Stimulated activated CD8-positive, alpha-beta memory T cell treated with anti-CD3 and anti-CD28 coated beads, Interleukin-12 subunit alpha, Interleukin-12 subunit beta, amount 100 ng/mL, for 4 hours (primary cell): ENCODE results near the gene TRAM2.

Experiments used
- DNase-seq: peaks from one replicate; pipeline ENCODE4 v3.0.0-alpha.2; 2020; ENCODE audit warnings: low read depth

The TRAM2 gene

DNA sequence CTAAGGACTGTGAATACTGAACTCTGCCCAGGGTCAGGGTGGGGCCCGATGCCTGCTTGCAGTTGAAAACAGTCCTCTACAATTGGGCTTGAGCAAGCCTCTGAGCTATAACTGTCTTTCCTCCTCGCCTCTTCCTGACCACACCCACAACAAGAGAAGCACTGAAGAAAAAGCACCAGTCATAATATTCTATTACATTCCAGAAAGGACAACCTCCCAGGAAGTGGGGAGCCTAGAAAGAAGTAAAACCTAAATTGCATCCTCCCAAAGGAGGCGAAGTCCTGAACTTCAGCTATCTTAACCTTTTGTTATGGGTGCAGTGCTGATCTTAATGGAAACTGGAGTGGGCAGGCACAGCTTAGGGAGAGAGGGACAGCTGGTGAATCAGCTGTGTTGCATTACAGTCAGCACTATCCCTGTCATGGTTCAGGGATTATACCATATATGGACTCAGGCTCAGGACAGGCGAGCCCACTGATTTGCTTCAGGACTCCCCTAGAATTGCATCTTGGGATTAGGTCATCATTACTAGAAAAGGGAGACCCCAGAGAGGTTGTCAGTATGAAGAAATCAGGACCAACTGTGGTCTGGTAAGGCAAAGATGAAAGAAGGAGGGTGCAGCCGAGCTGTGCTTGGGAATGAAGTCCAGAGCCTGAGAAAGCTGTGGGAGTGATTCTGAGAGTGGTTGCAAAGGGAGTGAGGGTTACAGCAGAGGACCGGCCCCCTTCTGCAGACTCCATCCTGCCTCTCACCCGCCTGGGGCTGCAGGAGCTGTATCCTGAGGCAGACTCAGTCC, 18.3 kb upstream of the TRAM2 start:
- DNase-seq = no peak

DNA sequence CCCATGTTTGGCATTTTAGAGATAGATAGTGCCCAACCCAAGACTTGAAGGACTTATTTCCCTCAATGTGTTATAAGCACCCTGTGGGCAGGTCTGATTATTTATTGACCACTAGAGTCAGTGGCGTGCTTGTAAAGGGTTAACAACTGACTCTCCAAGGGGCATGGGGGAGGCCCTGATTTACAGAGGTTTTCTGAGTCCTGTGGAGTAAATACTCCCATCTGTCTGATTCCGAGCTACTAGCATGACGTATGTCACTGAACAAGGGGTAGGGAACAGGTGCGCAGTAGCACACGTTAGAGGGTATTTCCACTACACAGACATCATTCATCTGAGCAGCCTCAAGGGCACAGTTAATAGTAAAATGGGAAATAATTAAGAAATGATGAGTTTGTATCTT, 17.4 kb upstream of the TRAM2 start:
- no peak for DNase-seq

DNA sequence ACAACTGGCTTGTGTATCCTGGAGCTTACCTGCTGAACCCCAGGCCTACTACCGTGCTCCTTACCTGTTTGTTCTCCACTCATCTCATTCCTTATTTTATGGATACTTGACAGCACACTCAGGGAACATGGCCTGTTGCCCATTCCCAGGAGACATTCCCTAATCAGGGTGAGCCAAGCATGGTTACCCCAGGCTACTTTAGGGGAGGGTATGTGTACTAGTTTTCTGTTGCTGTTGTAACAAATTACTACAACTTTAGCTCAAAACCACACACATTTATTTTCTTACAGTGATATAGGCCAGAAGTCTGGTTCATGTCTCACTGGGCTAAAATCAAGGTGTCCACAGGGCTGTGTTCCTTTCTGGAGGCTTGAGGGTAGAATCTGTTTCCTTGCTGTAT, 15.0 kb upstream of the TRAM2 start:
- no peak for DNase-seq

DNA sequence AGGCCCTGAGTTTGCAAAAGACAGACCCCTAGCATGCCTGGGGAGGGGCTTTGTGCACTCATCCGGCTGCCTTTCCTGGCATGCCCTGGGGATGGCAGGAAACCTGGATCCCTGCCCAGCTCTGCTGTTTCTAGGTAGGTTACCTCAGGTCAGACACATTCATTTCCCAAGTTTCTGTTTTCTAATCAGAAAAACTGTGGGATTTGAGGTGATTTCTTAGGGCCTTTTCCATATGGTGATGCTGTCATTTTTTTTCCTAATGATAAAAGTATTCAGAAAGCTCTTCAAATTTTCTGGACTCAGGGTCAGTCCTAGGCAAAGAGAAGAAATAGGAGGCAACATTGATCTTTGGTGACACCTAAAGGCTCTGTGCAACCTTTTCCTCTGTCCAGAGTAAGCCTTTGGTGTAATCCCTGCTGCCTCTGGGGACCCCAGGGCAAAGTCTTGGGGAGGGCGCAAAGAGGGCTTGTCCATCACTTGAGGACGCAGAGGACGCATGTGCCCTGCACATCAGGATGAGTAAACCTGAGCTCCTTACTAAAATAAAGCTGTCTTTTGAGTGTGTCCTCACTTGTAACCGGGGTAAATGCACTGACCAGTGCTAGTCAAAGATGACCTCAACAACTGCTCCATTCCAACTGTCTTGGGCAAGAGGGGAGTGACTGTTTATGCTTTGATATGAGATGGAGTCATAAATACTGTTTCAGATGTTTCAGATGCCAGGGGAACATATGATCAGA, 13.5 kb upstream of the TRAM2 start:
- no peak for DNase-seq

DNA sequence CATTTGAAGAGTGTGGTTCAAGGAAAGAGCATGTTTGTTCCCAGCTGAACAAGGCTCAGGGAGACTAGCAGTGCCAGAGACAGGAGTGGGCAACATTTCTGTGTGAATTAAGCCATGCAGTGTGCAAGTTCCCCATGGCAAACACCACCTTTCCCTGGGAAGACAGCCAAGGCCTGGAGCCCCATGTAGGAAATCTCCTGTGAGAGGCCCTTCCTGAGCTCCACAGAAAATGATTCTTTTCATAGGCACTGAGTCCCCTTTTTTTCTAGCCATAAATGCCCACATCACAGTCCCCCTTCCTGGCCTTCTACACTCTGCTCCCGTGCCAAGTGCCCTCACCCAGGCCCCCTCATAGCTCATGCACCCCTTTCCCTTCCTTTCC, 11.8 kb upstream of the TRAM2 start:
- DNase-seq = no peak

DNA sequence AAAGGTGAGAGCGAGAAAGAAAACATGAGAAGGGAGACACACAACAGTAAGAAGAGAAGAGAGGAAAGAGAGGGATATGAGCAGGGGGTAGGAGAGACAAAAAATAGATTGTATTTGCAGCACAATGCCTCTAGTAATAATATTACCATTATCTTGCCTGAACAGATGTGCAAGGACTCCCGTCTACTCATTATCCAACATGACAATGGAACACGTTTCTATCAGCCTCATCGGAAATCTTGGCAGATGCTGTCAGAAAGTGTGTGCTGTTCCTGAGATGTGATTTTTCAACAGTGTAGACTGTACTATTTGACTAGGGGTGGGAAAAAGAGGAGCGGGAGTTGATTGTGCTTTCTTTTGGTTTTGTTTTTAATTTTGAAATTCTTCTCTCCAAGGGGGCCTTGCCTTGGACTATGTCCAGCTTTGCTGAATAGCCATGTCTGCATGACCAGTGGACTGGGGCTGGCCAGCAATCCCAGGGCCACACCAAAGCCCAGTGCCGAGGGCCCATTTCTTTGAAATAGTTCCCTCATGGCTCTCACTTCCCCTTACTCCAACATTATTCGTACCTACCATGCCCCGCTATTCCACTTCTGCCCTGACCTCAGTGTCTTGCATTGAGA, 11.3 kb upstream of the TRAM2 start:
- DNase-seq = no peak

DNA sequence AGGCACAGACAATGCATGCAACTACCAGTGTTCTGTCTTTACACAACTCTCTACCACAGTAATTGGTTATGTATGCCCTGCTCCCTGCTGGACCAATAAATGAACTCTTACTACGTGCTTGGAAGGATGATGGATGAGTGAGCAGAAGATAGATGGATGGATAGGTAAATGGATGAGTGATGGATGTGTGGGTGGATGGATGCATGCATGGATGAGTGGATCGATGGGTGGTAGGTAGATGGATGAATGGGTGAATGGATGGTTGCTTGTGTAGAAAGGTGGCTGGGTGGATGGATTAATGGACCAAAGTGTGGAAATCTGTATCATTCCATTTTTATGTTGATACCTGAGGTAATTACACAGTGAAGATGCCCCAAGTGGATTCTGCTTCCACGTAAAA, 10.1 kb upstream of the TRAM2 start:
- no peak for DNase-seq

DNA sequence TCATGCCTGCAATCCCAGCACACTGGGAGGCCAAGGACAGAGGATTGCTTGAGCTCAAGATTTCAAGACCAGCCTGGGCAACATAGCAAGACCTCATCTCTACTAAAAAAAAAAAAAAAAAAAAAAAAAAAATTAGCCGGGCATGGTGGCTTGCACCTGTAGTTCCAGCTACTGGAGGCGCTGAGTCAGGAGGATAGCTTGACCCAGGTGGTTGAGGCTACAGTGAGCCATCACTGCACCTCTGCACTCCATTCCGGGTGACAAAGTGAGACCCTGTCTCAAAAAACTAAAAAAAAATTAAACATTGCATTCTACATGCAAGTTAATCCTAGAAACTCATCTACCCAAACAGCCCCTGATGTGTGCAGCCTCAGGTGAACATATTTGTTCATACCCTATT, 7.3 kb upstream of the TRAM2 start:
- no peak for DNase-seq

DNA sequence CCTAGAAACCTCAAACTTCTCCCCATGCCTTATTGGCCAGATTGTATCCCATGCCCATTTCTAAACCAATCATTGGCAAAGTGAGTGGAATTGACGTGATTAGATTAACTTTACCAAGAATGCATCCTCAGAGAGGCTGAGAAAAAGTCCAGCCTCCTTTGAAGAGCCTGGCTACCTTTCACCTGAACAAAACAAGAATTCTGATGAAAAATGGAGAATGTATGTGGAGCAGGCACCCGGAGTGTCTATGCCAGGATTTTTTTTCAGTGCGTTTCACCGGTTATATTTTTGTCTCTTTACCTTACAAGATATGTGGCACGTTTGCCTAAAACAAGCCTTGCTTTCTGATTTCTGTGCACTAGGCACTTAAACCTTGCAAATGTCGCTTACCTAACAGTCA, 6.1 kb upstream of the TRAM2 start:
- DNase-seq = no peak

DNA sequence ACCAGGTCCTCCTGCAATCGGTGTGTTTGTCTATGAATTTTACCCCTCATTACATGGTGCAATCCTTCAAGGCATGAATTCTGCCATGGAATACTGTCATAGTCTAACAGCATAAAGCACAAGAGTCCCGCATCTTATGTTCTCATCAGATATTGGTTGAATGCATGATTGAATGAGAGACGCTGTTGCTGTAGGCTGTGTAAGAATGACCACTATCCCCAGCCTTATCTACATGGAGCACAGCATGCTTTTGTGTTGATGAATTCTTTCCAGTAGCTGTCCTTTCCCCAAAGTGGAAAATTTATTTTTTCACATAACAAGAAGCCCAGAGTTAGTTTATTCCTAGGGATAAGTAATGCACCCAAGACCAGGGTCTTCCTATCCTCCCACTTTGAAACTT, 5.6 kb upstream of the TRAM2 start:
- no peak for DNase-seq

DNA sequence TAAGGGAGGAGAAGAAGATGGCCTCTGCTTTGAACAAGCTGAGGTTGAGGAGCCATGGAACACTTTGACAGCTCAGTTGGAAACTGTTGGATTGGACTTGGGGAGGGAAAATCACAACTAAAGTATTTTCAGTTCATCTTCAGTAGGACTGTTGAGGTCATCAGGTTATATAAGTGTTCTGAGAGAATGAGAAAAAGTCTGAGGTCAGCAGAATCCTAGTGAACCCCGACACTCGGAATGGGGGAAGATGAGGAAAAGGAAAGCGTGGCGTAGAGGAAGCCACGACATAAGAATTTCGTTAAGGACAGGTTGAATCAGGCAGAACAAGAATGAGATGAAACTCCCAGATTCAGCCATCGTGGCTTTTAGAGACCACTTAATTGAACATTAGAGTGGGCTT, 4.0 kb upstream of the TRAM2 start:
- no peak for DNase-seq

DNA sequence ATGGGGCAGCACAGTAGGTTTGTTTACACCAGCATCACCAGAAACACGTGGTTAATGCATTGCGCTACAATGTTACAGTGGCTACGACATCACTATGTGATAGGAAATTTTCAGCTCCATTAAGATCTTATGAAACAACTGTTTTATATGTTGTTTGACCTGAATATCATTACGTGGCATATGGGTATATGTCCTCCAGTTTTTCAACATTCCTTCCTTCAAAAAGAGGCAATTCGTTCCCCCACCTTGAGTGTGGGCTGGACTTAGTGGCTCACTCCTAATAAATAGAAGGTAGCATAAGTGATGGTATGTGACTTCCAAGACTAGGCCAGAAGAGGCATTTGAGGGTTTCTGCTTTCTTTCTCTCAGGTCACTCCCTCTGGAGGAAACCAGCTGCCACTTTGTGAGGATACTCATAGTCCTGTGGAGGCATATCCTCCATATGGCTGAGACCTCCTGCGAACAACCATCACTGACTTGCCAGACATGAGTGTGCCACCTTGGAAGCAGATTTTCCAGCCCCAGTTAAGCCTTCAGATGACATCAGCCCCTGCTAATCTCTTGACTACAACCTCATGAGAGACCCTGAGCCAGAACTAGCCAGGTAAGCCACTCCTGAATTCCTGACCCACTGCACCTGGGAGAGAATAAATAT, 2.3 kb upstream of the TRAM2 start:
- no peak for DNase-seq

DNA sequence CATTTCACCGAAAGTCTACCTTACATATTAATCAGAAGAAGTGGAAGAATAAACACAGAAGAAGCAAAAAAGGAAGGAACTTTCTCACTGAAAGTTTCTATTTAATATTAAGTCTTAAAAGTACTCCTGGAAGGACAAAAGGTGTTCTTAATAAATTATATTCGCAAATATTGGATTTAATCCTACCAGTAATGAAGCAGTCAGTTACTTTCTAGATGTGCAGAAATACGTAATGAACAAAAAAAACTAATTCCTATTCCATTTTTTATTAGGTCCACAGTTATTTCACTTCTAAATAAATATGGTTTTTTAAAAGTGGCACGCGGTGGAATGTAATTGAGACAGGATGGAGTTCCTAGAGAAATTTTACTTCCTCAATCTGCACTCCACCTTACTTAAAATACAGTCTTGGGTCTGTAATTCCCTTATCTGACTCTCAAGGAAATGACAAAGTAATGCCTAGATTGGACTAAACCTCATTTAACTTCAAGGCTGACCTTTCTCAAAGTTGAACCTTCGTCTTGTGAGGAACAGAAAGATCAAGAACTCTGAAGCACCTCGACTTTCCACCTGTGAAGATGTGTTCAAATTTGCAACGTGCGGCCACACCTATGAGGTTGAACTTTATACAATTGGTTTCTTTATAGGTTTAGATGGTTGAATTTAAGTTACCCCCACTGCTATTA, 1.1 kb upstream of the TRAM2 start:
- DNase-seq = no peak

DNA sequence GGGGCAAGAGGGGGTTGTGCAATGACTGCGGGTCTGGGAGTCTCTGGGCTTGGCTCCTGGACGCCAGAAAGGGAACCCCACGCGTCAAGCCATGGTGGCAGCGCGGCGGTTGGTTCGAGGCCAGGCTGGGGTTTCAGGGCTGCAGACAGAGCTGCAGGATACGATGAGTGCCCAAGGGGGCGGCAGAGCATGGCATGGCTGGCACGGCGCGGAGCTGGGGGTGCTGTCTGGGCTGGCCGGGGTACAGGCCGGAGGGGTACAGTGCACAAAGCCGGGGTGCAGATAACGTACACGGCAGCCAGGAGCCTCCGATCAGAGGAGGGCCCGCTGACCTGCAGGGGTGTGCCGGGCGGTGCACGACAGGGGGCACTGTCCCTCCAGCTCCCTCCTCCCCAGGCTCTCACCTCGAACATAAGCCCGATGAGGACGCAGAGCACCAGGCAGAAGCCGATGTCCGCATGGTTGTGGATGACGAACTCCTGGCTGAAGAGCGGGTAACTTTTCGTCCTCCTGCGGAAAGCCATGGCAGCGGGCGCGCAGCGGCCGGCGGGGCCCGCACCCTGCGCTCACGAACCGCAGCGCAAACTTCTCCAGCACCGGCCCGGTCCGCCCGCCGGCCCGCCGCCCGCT, 353 bp downstream of the TRAM2 start:
- peak; percentile 49 for DNase-seq

DNA sequence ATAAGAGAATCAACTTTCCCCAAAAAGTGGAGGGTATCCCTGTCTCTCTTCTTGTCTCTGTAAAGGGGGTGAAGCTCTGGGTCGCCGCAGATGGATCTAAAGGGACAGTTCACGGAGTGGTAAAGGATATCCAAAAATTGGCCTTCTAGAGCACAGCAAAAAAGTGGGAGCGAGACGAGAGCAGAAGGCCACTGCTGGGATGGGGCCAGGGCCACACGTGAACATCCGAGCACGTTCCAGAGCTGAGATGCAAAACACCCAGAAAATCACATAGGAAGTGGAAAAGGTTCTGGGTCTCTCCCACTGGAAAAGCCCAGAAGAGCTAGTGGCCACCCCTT, 837 bp downstream of the TRAM2 start:
- DNase-seq = no peak

DNA sequence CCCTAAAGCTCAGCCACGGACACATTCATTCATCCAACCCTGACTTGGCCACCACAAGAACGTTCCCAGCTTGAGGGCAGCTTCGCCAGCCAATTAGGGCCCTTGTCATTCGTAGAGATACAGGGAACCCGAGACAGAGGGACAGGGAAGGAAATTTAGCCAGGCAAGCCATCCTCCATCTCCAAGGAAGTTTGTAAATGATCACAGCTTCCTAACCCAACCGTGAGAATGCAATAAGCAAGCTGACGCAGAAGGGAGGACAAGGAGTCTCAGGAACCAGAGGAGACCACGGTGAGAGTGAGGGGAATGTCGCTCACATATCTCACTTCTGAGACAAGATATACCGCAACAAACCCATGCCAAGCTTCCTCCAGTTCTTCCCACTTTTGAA, 1.4 kb downstream of the TRAM2 start:
- DNase-seq = no peak

DNA sequence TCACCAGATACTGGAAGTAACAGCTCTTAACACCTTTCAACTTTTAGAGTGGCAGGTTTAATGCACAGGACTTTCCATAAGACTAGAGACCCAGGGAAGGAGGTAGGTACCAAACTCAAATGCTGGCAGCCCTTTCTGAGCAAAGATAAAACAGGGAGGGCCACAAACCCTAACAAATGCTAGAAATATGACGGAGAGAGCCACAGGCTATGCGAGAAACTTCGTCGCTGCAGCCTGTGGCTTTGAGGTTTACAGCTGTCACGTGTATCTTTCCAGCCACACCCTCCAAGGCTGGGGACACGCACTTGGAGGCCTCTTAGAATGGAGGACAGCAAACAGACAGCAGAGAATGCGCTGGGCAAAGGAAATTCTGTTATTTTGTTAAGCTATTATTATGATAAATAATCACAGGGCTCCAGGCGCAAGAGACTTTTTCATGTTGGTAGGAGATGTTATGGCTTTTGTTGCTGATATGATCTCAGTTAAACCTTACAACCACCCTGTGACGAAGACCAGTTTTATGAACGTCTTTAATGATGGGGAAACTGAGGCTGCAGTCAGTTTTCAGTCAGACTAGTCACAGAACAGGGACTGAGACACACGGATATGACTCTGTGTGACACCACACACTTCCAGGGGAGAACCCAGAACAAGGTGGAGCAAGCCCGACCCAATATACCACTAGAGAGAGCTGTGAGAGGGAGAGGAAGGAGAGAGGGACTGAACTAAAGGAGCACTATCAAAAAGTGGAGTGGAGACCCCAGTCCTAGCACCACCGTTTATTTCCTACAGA, 2.0 kb downstream of the TRAM2 start:
- peak; percentile 29 for DNase-seq

DNA sequence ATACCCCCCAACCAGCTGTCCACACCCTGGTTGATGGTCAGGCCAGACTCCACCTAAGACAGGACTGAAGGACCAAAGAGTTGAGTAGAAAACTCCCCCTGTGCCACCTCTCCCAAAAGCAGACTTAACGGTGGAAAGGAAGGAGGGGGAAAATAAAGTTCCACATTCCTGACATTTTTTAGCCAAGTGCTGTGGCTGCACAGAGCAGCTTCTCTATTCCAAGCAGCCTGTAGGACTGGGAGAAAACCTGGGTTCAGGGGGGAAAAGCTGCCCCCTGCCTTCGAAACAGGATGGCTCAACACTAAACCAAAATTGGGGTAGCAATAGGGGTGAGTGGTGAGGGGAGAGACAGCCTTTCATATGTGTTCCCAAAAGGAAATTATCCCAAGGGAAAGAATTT, 3.6 kb downstream of the TRAM2 start:
- no peak for DNase-seq

DNA sequence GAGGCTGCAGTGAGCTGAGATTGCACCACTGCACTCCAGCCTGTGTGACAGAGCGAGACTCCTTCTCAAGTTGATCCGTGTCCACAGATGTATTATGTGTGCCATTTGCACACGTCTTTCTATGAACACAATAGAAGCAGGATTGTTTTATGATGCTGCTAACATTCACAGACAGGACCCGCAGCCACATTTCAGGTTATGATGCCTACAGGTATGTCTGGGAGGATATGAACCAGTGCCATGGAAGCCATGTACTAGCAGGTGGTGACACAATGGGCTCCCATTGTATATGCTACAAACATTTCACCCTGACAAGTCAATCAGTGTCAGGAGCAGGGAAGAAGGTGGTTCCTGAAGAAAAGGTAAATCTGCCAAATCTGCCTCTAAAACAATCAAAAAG, 4.3 kb downstream of the TRAM2 start:
- DNase-seq = no peak

DNA sequence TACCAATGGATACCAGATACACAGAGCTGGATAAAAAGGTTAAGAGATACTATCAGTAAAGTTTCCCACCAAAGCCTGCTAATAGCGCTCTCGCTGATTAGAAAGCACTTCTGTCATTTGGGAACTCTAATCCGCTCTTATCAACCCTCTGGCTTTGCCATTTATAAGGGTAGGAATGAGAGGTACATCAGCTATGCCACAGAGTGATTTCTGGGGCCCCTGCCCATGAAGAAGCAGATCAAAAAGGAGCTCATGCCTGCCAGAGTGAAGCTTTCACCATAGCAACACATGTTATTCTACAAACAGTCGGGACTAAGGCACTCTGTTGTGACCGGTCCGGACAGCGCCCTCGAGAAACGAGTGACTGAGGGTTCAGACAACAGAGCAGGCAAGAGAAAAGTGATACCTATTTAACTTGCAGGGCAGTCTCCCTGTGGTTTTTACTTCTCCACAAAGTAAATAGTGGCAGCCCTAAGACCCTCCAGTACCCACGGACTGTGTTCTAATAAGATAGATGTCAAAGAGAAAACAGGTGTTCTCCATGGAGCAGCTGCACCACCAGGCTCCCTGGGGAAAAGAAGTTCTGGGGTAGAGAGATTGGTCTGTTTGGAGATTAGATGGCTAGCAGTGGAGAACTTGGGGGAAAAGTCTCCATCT, 5.6 kb downstream of the TRAM2 start:
- DNase-seq = no peak

DNA sequence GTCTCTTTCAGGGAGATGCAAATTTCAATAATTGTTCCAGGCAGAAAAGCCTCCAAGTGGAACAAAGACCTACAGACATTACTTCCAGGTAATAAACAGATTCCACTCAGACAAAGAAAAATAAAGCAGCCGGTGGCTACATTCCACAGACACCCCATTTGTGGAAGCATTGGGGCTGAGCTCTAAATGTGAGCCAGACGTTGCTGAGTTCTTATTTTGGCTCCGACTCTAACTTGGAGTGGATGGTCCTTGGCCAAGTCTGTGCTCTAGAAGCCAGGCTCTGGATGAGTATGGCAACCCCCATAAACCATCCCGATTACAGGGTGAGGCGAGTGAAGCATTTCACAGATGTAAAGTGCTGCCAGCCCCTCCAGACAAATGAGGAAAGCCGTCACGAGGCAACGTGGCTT, 6.6 kb downstream of the TRAM2 start:
- no peak for DNase-seq
